Urothelium cell line (cell line): ENCODE measurements around the gene COLEC12.
A peak's percentile ranks its signal among the peaks of the same experiment; 100 is the strongest.
"Not testable (repeated sequence)": the region's sequence is repeated elsewhere in the genome, so short reads cannot be mapped to it uniquely, and the experiment has no call there.

Source experiments
- DNase-seq: peaks from one replicate; pipeline ENCODE4 v3.0.0; 2011; ENCODE audit warnings: low spot score, mixed read lengths
- FAIRE-seq: peaks from 2 replicates; lab custom pipeline; 2011; peaks lifted over from hg19 to GRCh38; lab: Jason Lieb, UNC

COLEC12 gene

GRCh38 chr18:415617-416612 lies 84.6 kb downstream of the COLEC12 start:
- DNase-seq: peak; percentile 68
- FAIRE-seq: peak; percentile 71

GRCh38 chr18:415047-415446 lies 85.5 kb downstream of the COLEC12 start:
- FAIRE-seq: peak; percentile 97
- DNase-seq: no peak

- peak; percentile 87 for FAIRE-seq
- DNase-seq: no peak
Observed at GRCh38 chr18:413233-413632, 87.3 kb downstream of the COLEC12 start.

- FAIRE-seq: no peak
- DNase-seq: no peak
Observed at GRCh38 chr18:410047-410455, 90.5 kb downstream of the COLEC12 start.

GRCh38 chr18:408367-408766 lies 92.1 kb downstream of the COLEC12 start:
- no peak for FAIRE-seq
- no peak for DNase-seq

- no peak for DNase-seq
- peak; percentile 17 for FAIRE-seq
Observed at GRCh38 chr18:407626-408224, 92.8 kb downstream of the COLEC12 start.

- no peak for FAIRE-seq
- no peak for DNase-seq
Observed at GRCh38 chr18:407191-407590, 93.3 kb downstream of the COLEC12 start.

GRCh38 chr18:406677-407076 lies 93.8 kb downstream of the COLEC12 start:
- DNase-seq: no peak
- FAIRE-seq: peak; percentile 63

GRCh38 chr18:405006-405405 lies 95.5 kb downstream of the COLEC12 start:
- not testable (repeated sequence) for DNase-seq, FAIRE-seq

GRCh38 chr18:404061-404636 lies 96.4 kb downstream of the COLEC12 start:
- DNase-seq (no peak), FAIRE-seq (no peak)

- DNase-seq (no peak), FAIRE-seq (no peak)
Observed at GRCh38 chr18:402129-402528, 98.4 kb downstream of the COLEC12 start.

- FAIRE-seq (peak; percentile 71), DNase-seq (peak; percentile 32)
Observed at GRCh38 chr18:400456-400855, 100.0 kb downstream of the COLEC12 start.

GRCh38 chr18:399631-400135 lies 100.8 kb downstream of the COLEC12 start:
- FAIRE-seq: no peak
- no peak for DNase-seq

- FAIRE-seq (no peak), DNase-seq (no peak)
Observed at GRCh38 chr18:398935-399630, 101.4 kb downstream of the COLEC12 start.

GRCh38 chr18:396556-396955 lies 103.9 kb downstream of the COLEC12 start:
- no peak for DNase-seq
- FAIRE-seq: no peak

- DNase-seq (no peak), FAIRE-seq (no peak)
Observed at GRCh38 chr18:396251-396555, 104.3 kb downstream of the COLEC12 start.

- FAIRE-seq (peak; percentile 9), DNase-seq (no peak)
Observed at GRCh38 chr18:395456-396250, 104.8 kb downstream of the COLEC12 start.

GRCh38 chr18:394987-395362 lies 105.5 kb downstream of the COLEC12 start:
- FAIRE-seq (peak; percentile 65), DNase-seq (peak; percentile 31)

GRCh38 chr18:394262-394986 lies 106.1 kb downstream of the COLEC12 start:
- no peak for DNase-seq
- FAIRE-seq: no peak

- no peak for DNase-seq
- FAIRE-seq: peak; percentile 69
Observed at GRCh38 chr18:393574-393957, 106.9 kb downstream of the COLEC12 start.
